Activated CD4-positive, alpha-beta T cell treated with anti-CD3 and anti-CD28 coated beads, Interleukin-2, amount 50 U/mL, for 24 hours (primary cell): ENCODE measurements around the gene TMEM222.

Experiments
- DNase-seq, 2 donors: peaks; one replicate each; pipeline ENCODE4 v3.0.0-alpha.2; 2020; ENCODE audit warnings: low read depth in 1 of 2, low spot score in 1 of 2

Gene TMEM222

DNA sequence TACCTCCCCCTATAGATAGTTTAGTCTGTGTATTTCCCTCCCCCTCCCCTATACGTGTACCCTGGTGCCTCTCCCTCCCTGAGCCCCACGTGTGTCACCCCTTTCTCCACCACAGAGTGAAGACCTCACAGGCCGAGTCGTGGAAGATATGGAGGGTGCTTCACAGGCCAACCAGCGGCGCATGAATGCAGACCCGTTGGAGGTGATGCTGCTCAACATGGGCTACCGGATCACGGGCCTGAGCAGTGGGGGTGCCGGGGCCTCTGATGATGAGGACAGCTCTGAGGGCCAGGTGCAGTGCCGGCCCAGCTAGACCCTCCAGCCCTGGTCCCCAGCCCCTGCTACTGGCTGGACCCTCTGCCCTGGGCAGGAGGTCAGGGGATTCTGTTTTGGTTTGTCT lies 15.9 kb upstream of the TMEM222 start:
- DNase-seq, result no peak

DNA sequence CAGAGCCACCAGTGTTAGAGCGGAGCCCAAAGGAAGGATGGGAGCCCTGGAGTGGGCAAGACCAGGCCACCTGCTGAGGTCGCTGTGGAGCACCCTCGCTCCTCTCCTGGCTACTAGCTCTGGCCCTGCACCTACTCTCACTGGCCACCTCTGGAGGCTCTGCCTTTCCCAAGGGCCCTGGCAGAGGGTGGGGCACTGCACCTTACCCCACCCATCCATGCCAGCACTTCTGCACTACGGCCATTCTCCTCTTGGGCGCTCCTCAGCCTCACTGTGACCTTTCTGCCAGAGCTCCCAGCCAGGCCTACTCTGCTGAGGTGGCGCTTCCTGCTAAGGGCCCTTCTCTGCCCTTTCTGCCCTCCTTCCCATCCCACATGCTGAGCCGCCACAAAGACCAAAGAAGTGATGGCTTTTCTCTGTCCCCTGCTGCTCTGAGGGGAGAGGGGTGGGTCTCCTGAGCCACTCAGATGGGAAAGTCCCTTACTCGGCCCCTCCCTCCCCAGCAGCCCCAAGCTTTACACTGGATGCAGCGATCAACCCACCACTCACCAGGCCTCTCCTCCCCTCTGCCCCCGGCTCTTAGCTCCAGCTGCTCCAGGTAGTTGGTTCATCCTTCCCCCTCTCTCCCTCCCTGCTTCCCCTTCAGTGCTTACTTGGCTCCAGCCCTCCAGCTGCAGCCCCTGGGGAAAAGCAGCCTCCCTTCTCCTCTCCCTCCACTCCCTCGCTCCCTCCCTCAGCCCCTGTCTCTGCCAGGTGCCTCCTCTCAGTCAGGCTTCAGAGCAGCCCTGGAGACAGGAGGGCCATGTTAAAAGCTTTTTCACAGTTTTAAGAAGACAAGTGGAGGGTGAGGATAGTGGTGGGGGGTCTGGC lies 14.8 kb upstream of the TMEM222 start:
- no peak for DNase-seq

DNA sequence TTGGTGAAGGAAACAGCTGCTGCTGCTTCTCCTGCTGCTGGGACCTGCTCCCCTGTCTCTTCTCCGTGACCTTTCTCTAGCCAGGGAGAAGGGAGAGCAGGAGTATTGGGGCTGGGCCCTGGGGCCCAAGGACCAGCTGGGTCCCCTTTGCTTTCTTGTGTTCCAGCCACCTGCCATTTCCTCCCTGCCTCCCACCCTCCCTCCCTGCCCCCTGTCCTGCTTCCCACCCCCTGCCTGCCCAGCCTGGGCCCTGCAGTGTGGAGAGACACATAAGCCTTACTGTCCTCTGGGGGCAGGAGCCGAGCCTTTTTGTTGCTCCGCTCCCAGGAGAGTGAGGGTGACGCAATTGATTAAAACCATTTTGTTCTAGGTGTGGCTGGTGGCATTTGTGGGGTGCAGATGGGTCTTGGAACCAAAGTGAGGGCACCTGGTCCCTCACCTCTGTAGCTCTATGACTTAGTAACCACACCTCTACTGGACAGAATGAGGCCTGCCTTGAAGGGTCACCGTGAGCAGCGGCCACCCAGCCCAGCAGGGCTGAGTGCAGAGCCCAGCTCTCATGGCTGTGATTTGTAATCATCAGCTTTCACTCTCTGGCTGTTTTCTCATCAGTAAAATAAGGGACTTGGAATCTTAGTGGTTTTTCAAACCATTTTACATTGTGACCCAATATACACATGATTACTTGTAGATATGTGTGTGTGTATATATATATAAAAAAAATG lies 13.9 kb upstream of the TMEM222 start:
- DNase-seq, result no peak

DNA sequence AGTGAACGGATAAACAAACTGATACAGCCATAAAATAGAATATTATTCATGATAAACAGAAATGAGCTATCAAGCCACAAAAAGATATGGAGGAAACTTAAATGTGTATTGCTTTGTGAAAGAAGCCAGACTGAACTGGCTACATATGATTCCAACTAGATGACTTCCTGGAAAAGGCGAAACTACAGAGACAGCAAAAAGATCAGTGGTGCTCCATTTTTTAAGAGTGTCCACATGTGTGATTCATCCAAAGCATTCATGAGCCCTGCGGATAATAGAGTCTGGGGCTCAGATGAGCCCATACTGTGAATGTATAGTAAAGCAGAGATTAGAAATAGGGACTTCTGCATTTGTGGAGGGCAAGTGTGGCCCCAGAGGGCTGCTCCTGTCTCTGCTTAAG lies 7.8 kb upstream of the TMEM222 start:
- DNase-seq, result no peak

DNA sequence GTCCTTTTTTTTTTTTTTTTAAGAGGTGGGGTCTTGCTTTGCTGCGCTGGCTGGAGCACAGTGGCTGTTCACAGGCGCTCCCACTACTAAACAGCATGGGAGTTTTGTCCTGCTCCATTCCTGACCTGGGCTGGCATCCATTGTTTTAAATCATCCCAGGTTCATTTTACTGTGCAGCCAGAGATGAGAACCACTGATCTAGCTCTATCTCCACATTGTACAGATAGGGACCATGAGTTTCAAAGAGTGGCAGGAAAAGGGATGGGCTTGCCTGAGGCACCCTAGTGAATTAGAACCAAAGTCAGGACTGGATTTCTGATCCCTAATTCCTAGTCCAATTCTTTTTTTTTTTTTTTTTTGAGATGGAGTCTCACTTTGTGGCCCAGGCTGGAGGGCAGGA lies 7.2 kb upstream of the TMEM222 start:
- no peak for DNase-seq

DNA sequence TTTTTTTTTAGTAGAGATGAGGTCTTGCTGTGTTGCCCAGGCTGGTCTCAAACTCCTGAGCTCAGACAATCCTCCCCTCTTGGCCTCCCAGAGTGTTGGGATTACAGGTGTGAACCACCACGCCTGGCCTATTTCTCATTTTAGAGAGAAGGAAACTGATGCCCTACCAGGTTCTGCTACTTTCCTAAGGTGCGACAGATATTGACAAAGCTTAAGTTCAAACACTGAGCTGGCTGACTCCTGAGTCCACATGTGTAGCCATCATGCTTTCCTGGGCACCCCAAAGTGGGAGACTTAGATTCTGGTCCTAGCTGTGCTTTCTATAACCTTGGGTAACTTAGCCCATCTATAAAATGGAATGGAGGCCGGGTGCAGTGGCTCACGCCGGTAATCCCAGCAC lies 5.1 kb upstream of the TMEM222 start:
- DNase-seq, result no peak

DNA sequence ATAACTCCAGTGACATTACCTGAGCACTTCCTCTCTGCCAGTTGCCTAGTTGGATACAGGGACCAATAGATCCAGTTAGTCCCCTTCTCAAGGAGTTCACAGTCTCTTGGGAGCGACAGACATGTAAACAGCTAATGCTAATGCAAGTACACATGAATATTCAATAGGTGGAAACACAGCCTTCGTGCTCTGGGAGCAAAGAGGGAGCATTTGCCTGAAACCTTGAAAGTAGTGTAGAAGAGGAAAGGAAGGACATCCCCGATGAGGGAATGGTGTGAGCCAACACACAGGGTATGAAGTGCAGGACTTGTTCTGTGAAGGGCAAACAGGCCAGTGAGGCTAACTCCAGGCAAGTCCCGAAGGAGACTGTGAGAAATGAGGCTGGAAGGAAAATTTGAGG lies 3.8 kb upstream of the TMEM222 start:
- DNase-seq, result no peak

DNA sequence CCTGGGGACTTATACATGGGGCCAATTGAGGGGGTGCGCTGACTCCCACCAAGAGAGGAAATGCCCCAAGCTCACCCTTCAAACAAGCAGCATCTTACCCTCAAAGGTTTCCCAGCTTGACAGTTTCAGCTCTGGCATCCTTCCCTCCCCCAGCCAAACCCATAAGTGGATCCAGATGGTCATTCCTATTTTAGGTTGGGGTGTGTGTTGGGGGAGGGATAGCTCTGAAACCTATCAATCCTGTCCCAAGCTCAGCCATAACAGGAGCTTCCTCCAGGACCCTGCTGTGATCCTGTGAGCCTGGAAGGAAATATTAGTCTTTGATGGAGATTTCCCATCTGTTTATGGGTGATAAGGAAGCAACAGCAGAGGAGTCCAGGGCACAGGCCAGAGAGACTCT lies 3.4 kb upstream of the TMEM222 start:
- no peak for DNase-seq

DNA sequence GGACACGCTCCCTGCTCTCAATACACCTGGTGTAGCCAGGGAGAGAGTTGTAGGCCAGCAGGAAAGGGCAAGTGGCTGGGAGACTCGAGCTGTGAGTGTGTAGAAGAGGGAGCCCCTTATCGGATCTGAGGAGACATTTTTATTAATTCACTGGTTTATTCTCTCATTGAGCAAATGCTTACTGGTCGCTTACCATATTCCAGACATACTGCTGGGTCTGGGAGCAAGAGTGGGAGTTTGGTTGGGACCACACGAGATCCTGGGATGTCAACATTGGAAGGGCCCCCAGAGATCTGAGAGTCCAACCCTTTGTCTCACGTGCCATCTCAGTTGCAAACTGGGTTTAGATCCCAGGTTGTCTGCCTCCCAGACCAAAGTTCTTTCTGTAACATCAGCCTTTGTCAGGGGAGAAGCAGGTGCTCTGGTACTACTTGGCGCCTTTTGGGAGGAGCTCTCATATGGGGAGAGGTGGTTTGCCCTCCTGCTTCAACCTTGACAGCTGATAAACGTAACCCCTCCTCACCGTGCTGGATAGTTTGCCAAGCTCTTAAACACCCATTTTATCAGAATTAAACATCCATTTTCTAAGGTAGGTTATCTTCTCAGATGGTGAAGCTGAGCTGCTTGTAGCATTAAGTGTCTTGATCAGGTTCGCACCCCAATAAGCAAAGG lies 742 bp downstream of the TMEM222 start:
- DNase-seq, result no peak

DNA sequence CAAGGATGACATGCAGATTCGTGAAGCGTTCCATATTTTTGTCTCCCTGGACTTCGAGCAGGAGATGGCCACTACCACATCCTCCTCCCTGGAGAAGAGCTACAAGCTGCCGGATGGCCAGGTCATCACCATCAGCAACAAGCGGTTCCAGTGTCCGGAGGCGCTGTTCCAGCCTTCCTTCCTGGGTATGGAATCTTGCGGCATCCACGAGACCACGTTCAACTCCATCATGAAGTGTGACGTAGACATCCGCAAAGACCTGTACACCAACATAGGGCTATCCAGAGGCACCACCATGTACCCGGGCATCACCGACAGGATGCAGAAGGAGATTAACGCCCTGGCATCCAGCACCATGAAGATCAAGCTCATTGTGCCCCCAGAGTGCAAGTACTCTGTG lies 3.3 kb downstream of the TMEM222 start:
- no peak for DNase-seq

DNA sequence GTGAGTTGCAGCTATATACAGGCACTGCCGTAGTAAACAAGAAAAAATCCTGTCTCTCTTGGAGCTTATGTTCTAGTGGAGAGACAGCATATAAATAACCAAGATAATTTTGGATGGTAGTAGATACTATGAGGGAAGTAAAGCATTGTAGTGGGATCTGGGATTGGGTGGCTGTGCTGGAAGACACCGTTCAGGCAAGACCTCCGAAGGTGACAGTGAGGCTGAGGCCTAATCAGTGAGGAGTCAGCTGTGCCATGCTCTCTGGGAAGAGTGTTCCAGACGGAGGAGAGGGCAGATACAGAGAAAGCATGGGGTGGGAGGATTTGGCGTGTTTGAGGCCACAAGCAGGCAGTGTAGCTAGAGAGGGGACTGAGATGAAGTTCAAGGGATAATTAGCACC lies 6.0 kb downstream of the TMEM222 start:
- DNase-seq, result no peak

DNA sequence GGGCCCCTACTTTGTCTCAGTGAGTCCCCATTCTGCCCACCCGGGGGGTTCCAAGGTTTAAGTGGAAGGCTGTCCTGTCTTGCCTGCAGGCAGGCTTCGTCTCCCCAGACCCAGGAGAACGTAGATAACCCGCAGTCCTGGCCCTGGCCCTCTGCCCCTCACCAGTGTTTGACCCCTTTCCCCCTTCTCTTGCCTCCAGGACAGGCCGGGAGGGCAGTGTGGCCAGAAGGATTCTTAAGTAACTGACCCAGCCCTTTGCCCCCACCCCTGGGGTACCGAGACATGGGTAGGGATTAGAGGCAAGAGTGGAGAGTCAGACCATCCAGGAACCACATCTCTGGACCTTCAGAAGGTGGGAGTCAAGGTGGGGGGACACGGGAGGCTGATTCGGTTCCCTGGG lies 8.8 kb downstream of the TMEM222 start:
- no peak for DNase-seq

DNA sequence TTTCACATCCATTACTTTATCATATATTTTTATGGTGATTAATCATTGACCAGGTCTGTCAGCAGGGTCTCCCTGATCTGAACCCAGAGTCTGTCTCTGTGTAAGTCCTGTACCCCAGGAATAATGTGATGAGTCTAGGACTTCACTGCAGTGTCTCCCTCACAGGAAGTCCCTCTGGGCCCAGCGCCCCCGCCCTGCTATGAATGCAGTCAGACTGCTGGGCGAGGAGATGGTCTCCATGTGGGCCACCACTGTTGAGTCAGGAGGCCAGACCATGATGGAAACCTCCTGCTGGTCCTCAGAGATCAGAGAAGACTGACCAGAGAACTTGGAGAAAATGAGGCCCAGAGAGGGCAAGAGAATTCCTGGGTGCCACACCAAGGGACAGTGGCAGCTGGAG lies 9.5 kb downstream of the TMEM222 start:
- DNase-seq, result no peak

DNA sequence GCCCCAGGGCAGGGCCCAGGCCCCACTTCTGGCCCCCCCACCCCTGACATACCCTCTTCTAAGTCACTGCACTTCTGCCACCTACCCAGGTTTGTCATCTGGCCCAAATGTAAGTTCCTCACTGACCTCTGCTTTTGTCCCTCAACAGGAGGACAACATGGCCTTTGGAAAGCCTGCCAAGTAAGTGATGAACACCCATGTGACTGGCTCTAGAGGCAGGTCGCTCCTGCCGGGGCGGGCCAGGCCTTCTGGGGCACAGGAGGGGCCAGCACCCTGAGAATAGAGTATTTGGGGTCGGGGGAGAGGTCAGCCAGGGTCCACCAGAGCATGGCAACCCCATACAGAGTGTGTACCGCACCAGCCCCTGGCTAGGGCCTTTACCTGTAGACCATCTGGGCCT lies 10.0 kb downstream of the TMEM222 start:
- no peak for DNase-seq

DNA sequence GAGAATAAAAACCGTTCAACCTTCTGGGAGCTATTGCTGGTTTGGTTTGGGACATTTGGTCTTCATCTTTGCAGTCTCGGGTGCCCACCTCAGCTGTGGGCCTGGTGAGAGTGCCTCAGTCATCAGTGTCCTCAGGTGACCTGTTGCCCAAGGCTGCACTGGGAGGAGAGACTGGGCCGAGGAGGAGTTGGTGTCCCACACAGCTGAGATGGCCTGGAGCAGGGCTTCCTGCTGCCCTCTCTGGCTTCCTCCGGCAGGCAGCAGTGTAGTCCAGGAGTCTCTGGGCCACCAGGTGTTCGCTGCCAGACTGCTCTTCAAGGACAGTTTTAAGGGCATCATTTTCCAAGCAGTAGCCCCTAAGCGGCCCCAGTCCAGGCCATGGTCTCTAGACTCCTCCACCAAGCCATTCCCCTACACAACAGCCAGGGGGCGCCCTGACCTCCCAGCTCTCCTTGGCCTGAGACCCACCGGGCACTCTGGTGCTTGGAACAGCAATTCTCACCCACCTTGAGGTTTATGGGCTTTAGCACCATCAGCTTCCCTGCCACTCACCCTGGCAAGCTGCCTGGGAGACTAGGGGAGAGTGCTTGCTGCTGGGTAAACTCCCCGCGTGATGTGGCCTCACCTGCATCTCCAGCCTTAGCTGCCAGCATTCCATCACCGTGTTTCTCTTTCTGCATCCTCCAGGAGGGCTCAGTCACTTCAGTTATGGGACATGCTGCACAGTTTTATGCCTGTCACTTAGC lies 10.7 kb downstream of the TMEM222 start:
- DNase-seq, result peak; percentile 15 to 30

DNA sequence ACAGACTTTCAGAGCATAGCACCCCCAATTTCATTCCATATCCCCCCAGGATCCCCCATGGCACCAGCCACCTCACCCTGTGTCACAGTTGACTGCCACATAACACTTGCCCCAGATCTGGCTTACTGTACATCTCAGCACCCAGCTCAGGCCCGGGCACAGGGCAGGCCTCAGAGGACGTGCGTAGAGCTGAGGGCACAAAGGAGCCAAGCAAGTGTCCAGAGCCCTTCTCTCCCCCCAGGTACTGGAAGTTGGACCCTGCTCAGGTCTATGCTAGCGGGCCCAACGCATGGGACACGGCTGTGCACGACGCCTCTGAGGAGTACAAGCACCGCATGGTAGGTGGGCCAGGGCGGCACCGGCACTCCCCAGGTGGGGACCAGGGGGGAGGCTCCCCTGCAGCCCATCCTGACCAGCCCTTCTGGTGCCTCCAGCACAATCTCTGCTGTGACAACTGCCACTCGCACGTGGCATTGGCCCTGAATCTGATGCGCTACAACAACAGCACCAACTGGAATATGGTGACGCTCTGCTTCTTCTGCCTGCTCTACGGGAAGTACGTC lies 11.8 kb downstream of the TMEM222 start:
- no peak for DNase-seq

DNA sequence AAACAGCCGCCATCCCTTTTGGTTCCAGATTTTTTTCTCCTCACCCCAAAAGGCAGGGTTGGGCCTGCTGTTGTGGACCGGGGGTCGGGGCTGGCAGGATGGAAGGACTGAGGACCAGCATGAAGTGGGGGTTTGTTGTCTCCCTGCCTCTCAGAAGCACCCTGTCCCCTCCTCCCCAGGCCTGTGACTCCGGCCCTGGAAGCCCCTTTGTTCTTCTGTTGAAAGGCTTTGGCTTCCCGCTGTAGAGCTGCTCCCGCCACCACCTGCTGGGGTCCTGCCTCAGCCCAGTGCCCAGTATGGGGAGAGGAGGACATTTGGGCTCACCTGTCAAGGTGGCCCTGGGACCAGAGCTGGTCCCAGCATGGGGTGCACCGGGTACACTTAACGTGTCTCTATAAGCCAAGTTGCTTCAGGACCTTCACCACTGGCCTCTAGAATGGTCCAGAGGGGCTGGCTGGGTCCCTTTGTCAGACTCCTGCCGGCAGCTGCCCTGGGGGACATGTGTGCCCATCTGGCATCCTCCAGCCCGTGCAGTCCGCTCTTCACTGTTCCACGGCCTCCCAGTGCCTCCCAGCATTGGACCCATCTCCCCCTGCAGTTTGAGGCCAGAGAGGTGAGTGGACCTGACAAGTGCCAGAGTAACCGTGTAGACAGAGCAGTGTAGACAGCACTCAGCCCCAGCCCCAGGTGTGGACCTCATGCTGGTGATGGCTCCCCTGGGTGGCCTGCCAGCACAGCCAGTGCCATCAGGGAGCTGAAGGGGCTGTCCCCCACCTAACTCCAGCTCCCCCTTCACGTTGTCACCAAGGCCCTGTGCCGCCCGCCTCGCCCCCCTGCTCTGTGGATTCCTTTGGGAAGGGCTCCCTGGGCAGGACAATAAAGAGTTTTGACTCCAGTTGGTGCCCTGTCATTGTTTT lies 13.8 kb downstream of the TMEM222 start:
- no peak for DNase-seq

DNA sequence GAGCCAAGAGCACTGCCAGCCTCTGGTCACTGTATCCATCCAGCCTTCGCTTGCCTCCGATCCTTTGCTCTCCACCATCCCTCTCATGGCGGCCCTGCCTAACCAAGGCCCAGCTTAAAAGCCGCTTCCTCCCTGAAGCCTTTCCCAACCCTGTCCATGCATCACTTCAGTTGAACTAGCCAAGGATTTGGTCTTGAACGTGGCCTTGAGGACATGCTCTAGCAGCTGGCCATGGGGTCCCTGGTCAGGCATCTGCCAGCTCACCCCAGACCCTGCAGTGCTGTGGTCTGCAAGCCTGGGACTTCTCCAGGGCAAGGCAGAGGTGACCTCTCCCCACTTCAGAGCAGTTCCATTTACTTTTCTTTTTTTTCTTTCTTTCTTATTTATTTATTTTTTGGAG lies 14.8 kb downstream of the TMEM222 start:
- no peak for DNase-seq

DNA sequence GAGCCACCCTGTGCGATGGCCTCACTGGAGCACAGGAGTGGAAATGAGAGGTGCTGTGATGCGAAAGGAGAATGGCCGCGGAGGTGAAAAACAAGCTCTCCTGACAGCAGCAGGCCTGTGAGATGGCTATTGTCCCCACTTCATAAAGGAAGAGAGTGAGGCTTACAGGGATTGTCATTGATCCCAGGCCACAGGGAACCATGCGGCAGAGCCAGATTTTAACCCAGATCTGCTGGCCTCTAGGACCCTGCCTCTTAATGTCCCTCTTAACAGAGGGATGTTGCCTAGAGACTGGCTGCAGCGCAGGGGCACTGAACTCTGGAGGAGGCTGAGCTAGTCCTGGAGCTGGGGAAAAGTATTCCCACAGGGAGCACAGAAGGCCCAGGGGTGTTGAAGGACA lies 16.8 kb downstream of the TMEM222 start:
- DNase-seq, result no peak

DNA sequence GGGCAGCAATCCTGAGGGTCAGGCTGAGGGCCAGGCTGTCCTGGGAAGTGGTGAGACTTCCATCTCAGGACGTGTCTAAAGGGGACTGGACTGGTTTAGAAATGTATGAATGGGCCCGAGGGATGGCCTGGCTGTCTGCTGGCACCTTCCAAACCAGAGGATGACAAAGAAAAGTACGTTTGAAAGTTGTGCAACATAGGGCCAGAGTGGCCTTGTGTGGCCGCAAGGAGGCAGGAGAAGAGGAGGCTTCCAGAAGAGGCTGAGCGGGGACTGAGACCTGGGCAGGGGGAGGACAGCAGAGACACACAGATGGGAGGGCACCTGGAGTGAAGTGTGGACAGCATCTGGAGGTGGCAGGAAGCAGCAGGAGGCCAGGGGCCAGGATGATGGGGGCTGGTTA lies 17.2 kb downstream of the TMEM222 start:
- DNase-seq, result no peak
